ENCODE measurements around the gene CARMIL1.

GRCh38 chr6:25623065-25623464, 343.9 kb downstream of the CARMIL1 start:
- TF ChIP-seq, protein P1, sequence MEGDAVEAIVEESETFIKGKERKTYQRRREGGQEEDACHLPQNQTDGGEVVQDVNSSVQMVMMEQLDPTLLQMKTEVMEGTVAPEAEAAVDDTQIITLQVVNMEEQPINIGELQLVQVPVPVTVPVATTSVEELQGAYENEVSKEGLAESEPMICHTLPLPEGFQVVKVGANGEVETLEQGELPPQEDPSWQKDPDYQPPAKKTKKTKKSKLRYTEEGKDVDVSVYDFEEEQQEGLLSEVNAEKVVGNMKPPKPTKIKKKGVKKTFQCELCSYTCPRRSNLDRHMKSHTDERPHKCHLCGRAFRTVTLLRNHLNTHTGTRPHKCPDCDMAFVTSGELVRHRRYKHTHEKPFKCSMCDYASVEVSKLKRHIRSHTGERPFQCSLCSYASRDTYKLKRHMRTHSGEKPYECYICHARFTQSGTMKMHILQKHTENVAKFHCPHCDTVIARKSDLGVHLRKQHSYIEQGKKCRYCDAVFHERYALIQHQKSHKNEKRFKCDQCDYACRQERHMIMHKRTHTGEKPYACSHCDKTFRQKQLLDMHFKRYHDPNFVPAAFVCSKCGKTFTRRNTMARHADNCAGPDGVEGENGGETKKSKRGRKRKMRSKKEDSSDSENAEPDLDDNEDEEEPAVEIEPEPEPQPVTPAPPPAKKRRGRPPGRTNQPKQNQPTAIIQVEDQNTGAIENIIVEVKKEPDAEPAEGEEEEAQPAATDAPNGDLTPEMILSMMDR (conservative IDR thresholded peaks at IDR 0.05; ENCODE audit: low read length), result no peak
- TF ChIP-seq EZH2phosphoT487 (IDR thresholded peaks at IDR 0.05; ENCODE audit: borderline replicate concordance), result no peak
